Stimulated activated CD8-positive, alpha-beta memory T cell treated with anti-CD3 and anti-CD28 coated beads, Interleukin-7, amount 100 ng/mL, for 1 hour (primary cell): ENCODE measurements around the gene ABCD3.
A peak's percentile ranks its signal among the peaks of the same experiment; 100 is the strongest.

Experiments
- DNase-seq, 2 donors: peaks; one replicate each; pipeline ENCODE4 v3.0.0-alpha.2; 2020; ENCODE audit warnings: low read depth in 2 of 2

ABCD3 gene

GRCh38 chr1:94526152-94526980 is 108.2 kb downstream of the ABCD3 start:
- DNase-seq = no peak

GRCh38 chr1:94527447-94528031 is 109.3 kb downstream of the ABCD3 start:
- no peak for DNase-seq

GRCh38 chr1:94528299-94528698 is 110.1 kb downstream of the ABCD3 start:
- no peak for DNase-seq

- DNase-seq = no peak
These were observed 110.6 kb downstream of the ABCD3 start for GRCh38 chr1:94528826-94529225.

- DNase-seq = no peak
These were observed 111.2 kb downstream of the ABCD3 start for GRCh38 chr1:94529416-94529815.

GRCh38 chr1:94530373-94530878 is 112.2 kb downstream of the ABCD3 start:
- no peak for DNase-seq

GRCh38 chr1:94531664-94532063 is 113.5 kb downstream of the ABCD3 start:
- no peak for DNase-seq

GRCh38 chr1:94532077-94532476 is 113.9 kb downstream of the ABCD3 start:
- DNase-seq = no peak

GRCh38 chr1:94535095-94535494 is 116.9 kb downstream of the ABCD3 start:
- DNase-seq = no peak

- no peak for DNase-seq
These were observed 117.7 kb downstream of the ABCD3 start for GRCh38 chr1:94535879-94536278.

- DNase-seq = no peak
These were observed 119.1 kb downstream of the ABCD3 start for GRCh38 chr1:94537254-94537653.

- DNase-seq = no peak
These were observed 120.1 kb downstream of the ABCD3 start for GRCh38 chr1:94538243-94538827.

GRCh38 chr1:94539496-94539895 is 121.3 kb downstream of the ABCD3 start:
- no peak for DNase-seq

- no peak for DNase-seq
These were observed 122.5 kb downstream of the ABCD3 start for GRCh38 chr1:94540440-94541245.

- peak; percentile 24 to 34 for DNase-seq
These were observed 123.3 kb downstream of the ABCD3 start, which contains the start of gene F3 for GRCh38 chr1:94541246-94542087. TSS of gene F3 (minus strand) at chr1:94541759. CDS start at chr1:94541636, 123 bp downstream.

GRCh38 chr1:94542088-94542870 is 124.1 kb downstream of the ABCD3 start:
- DNase-seq = no peak

GRCh38 chr1:94543001-94543400 is 124.8 kb downstream of the ABCD3 start:
- no peak for DNase-seq

- no peak for DNase-seq
These were observed 125.9 kb downstream of the ABCD3 start for GRCh38 chr1:94543893-94544635.

- DNase-seq = no peak
These were observed 126.7 kb downstream of the ABCD3 start for GRCh38 chr1:94544706-94545490.
